CD4-positive, alpha-beta T cell treated with Interleukin-10 for 1 hour (primary cell): Measurements from ENCODE around the gene ZNF81.
"Not testable (repeated sequence)": the region's sequence is repeated elsewhere in the genome, so short reads cannot be mapped to it uniquely, and the experiment has no call there.

Experiments used
- DNase-seq: peaks from one replicate; pipeline ENCODE4 v3.0.0-alpha.2; 2020

ZNF81 gene

DNA sequence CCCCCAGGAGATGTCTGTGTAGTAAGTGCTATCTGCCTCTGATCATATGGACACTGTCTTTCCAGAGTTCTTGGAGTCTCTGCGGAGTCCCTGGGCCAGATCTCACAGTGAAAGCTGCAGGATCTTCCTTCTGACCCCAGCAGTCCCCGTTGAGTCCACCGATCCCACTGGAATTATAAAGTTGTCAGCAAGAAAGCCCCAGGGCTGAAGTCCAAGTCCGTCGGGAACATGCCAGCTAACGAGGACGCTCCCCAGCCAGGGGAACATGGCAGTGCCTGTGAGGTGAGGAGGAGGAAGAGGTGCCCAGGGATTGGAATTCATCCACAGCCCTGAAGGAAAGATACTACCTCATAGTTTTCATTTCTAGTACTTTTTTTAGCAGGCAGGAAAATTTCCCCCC, 9.3 kb downstream of the ZNF81 start:
- DNase-seq = no peak

DNA sequence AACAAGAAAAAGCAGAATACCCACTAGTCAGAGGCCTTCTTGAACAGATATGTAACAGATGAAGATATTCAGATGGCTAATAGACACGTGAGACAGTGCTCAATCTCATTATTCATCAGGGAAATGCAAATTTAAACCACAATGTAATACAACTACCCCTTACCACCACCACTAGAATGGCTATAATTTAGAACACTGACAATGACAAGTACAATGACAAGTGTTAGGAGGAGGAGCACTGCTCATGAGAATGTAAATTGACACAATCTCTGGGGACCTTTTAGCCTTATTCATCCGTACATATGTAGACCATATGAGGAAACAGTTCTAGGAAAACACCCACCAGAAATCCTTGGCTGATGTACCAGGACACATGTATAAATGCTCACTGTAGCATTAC, 13.1 kb downstream of the ZNF81 start:
- DNase-seq = no peak

DNA sequence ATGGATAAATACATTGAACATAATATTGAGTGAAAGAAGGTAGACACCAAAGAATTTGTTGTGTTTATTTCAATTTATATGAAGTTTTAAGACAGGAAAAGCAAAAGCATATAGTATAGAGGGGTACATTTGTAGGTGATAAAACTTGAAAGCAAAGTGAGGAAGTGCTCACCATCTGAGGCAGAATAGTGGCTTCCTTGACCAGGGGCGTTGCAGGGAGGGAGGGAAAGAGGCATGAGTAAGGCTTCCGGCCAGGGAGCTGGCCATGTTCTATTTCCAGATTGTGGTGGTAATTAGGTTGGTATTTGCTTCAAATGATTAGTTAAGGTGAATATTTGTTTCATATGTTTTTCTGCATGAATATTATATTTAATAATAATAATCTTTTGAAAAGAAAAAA, 13.7 kb downstream of the ZNF81 start:
- DNase-seq = not testable (repeated sequence)

DNA sequence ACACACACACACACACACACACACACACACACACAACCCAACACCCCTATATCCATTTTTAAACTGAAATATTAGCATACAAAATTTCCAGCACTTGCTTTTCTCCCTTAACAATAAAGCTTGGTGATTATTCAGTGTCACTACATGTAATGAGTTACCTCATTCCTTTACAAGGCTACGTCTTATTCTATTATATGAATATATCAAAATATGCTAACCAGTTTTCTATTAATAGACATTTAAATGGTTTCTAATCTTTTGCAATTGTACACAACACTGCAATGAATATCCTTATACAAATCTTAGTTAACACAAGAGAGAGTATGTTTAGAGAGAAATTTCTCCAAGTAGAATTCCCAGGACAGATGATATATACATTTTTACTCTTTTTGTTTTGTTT, 14.2 kb downstream of the ZNF81 start:
- no peak for DNase-seq

DNA sequence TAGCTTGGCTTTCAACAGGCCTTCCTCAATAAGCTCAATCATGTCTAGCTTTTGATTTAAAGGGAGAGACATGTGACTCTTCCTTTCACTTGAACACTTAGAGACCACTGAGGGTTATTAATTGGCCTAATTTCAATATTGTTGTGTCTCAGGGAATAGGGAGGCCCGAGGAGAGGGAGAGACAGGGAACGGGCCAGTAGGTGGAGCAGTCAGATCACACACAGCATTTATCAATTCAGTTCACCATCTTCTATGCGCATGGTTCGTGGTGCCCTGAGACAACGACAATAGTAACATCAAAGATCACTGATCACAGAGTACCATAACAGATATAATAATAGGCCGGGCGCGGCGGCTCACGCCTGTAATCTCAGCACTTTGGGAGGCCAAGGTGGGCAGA, 17.8 kb downstream of the ZNF81 start:
- peak; percentile 30 for DNase-seq

DNA sequence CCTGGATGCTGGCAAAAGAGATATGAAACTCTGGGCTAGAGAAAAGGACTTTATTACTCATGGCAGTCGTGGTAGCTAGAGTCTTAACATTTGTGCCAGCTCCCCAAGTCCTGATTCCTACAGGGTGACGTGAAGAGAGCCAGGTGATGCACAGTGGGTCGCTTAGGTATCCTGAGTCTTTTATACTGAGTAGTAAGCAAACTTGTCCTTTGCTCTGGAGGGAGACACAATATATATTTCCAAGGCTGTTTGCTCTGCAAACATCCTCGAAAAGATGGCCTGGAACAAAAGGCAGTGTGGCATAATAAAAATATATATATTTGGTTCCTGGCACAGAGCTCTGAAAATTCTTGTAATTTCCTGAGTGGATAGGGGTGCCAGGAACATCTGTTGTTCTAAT, 23.0 kb downstream of the ZNF81 start:
- DNase-seq = no peak

DNA sequence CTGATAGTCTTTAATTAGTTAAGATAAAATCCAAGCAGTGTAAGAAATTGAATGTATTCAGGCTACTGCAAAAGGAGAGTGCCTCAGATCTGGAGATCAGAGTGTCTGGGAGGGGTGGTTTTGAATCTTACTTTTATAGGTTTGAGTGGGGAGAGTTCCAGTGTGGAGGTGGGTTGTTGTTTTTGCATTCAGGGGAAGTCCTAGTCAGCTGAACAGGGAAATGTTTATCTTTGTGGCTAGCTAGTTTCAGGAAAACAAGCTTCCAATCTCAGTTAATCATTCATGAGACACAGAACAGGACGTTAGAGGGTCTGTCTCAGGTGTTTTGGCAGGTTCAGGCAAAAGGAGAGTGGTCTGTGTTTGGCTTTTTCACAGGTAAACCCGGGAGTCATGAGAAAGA, 26.0 kb downstream of the ZNF81 start:
- DNase-seq = no peak

DNA sequence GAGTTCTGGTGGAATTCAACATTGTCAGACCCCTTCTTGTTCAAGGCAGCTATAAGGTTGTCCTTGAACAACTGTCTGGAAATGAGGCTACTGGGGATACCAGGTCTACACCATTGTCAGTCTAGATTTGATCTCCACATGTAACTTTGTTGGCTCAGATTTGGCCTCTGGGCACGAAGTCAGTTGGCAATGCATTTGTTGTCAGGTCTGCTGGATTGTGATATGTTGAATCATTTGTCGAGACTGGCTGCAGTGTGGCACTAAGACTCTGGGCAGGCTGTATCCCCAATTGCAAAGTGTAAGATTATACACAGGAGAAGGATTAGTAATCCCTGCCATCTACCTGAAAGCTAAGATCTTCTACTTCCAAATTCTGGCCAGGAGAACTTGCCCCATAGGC, 26.5 kb downstream of the ZNF81 start:
- DNase-seq = no peak

DNA sequence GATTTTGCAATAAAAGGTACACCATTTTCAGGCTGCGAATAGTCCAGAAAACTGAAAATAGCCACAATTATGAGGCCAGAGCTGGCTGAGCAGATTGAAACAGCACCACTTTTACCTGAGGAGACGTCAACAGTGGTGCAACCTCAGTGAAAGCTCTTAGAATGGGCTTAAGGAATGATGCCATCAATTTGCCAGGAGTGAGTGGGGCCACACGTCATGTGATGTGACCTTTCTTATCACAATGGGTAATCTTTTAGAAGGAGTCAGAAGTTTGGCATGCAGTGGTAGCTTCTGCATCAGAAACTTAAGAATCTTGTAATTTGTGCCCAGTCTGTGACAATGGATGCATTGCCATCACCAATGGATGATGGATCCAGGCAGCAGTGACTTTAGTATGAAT, 27.6 kb downstream of the ZNF81 start:
- no peak for DNase-seq

DNA sequence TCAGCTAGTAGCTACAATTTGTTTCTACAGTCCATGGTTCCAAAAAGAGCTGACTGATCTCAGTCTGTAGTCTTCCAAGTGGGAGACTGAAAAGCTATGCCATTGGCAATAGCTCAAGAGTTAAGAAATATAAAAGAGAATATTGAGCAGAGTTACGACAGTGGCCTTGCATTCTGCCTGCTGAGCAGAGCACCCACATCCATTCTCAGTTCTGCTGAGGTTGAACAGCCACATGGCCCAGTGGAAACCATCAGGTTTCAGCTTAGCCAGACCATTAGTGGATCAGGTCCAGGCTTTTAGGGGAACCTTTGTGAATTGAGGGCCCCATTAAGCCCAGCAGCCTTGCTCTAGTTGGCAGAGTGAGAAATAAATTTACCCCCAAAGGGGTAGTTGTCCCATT, 28.1 kb downstream of the ZNF81 start:
- no peak for DNase-seq

DNA sequence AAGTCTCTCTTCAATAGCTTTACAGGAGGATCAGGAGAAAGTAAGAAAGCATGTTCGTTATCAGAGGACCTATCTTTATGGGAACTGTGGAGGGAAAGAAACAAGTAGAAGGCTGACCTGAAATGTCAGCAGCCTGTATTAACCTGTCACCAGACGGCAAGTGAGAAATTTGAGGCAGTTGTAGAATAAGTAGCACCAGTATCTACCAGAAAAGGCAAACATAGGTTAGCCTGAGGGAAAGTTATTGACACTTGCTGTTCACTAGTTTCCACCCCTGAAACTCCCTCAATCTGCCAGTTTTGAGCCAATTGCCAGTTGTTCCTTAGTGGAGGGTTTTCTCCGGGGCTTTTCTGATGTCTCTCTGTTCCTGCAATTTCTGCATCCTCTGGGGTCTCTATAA, 36.4 kb downstream of the ZNF81 start:
- DNase-seq = no peak

DNA sequence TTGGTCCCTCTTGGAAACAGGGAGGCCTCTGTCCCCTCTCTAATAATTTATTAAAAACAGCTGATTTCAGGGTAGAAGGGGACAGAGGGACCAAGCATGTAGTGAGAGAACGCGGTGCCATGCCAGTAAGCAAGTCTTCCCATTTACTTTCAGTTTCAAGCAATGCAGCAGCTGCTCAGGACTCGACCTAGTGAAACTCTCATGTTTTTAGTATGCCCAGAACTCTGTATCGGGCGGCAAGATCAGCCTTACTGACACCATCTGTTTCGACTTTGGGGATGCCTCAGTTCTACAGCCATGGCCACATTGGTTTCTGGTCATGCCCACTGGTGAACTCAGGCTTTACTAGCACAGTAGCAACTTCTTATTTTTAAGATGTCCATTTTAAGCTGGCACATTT, 40.6 kb downstream of the ZNF81 start:
- no peak for DNase-seq

DNA sequence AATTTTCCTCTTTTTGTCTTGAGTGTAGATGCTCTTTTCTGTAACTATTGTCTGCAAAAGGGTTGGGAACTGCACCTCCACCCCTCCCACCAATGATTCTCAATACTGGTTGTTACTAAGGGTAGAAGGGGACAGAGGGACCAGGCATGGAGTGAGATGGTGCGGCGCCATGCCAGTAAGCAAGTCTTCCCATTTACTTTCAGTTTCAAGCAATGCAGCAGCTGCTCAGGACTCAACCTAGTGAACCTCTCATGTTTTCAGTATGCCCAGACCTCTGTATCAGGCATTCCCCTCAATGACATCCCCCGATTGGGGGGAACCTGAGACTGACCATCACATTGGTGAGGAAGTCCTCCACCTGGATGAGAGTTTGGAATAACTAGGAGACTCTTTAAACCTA, 41.5 kb downstream of the ZNF81 start:
- DNase-seq = no peak

DNA sequence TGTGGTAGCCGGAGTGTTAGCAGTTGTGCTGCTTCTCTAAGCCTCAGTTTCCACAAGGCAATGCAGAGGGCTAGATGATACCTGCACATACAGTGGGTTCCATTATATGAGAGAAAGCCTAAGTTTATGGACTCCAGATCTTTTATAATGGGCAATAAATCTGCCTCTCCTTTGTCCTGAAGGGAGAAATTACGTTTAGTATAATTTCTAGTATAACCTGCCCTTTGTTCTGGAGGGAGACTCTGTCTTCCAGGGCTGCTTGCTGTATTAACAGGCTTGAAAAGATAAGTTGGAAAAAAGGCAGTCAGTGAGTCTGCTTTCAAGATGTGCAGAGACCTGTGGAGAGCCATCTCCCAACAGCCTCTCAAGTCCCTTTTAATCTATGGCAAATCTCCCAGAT, 42.8 kb downstream of the ZNF81 start:
- DNase-seq = no peak

DNA sequence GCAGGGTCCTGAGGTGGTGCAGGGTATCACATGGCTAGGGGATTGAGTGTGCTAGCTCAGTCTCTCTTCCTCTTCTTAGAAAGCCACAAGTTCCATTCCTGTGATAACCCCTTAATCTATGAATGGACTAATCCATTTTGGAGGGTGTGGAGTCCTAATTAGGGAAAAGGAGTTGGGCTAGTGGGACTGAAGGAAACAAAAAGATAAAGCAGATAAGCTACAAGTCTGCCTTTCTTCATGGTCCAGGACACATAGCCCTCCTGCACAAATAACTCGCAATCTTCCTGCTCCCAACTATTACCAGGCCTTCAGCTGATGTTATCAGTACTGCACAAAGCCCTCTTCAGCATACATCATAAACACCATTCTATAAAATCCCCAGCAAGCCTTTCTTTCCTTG, 44.2 kb downstream of the ZNF81 start:
- no peak for DNase-seq

DNA sequence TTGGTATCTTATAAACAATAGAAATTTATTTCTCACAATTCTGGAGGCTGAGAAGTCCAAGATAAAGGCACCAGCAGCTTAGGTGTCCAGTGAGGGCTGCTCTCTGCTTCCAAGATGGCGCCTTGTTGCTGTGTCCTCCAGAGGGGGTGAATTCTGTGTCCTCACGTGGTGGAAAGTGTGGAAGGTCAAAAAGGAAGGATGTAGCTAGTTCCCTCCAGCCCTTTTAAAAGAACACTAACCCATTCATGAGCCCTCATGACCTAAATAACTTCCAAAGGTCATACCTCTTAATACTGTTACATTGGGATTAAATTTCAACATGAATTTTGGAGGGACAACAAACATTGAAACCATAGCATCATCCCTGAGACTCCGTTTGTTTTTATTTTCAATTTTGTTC, 48.8 kb downstream of the ZNF81 start:
- no peak for DNase-seq

DNA sequence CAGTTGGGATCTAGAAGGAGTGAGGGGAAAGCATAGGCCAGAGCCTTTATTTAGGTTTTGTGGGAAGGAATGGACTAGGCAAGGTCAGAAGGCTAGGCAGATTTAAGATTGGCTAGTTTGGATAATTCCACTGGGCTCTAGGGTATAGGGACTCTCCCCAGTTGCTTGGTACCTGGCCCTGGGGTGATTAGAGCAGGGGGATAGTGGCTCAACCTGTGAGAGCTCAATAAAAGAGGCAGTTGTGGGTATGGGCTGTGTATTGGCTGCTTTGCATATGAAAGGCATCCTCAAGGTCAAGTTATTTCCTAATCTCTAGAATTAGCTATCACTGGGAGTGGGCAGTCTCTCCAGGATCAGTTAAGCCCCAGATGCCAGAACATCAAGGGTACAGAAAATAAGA, 61.3 kb downstream of the ZNF81 start:
- no peak for DNase-seq

DNA sequence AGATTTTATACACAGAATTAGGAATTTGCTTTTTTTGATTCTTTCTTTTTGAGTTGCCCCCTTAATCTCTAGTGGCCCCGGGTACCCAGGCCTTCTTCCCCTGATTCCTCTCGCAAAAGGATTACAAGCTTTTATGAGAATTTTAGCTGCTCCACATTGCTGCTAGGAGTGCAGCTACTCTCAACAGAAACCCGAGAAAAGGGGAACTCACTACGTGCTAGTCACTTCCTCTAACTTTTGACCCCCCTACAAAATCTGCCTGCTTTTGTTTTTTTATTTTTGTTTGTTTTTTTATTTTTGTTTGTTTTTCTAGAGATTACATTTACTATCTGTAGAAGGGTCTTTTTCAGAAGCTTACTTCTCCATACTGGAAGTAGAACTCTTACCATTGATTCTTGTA, 64.1 kb downstream of the ZNF81 start:
- DNase-seq = no peak

DNA sequence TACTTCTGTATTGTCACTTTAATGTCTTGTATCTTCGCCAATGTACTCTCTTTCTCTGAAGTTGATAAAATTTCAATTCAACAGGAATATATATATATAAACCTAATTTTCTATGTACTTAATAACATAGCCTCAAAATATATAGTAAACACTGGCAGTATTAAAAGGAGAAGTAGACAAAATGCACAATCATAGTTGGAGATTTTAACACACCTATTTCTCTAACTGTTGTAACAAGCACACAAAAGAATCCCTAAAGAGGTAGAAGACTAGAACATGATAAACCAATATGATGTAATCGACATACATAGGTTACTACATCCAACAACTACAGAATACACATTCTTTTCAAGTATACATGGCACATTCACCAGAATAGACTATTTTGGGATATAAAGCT, 65.5 kb downstream of the ZNF81 start:
- no peak for DNase-seq

DNA sequence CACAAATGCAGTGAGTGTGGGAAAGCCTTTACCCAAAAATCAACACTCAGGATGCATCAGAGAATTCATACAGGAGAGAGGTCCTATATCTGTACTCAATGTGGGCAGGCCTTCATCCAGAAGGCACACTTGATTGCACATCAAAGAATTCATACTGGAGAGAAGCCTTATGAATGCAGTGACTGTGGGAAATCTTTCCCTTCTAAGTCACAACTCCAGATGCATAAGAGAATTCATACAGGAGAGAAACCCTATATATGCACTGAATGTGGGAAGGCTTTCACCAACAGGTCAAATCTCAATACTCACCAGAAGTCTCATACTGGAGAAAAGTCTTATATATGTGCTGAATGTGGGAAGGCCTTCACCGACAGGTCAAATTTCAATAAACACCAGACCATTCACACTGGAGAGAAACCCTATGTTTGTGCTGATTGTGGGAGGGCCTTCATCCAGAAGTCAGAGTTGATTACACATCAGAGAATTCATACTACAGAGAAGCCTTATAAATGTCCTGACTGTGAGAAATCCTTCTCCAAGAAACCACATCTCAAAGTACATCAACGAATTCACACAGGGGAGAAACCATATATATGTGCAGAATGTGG, 79.3 kb downstream of the ZNF81 start:
- DNase-seq = no peak

DNA sequence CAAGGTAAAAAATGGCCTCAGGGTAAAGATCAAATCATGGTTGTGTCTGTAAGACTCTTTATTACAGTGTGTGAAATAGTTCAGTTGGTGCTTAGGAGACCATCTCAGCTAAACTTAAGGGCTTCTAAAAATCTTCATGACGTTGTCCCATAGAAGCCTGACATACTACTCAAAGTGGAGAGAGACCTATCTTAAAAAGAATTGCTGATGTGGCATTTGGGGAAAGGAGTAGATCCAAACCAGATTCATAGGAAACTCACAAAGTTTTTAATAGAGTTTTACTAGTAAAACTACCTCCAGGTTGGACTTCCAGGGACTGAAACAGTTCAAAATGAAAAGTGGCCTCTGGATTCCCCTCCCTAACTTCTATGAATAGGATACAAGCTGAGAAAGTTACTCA, 81.6 kb downstream of the ZNF81 start:
- no peak for DNase-seq

DNA sequence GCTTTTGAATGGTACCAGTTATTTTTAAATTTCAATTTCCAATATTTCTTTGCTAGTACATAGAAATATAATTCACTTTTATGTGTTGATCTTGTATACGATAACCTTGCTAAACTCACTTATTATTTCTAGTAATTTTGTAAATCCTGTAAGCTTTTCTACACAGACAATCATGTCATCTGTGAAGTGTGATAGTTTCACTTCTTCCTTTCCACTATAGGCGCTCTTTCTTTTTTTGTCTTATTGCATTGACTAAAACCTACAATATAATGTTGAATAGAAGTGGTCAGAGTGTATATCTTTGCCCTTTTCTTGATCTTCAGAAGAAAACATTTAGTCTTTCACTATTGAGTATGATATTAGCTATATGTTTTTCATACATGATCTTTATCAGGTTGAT, 90.5 kb downstream of the ZNF81 start:
- DNase-seq = no peak

DNA sequence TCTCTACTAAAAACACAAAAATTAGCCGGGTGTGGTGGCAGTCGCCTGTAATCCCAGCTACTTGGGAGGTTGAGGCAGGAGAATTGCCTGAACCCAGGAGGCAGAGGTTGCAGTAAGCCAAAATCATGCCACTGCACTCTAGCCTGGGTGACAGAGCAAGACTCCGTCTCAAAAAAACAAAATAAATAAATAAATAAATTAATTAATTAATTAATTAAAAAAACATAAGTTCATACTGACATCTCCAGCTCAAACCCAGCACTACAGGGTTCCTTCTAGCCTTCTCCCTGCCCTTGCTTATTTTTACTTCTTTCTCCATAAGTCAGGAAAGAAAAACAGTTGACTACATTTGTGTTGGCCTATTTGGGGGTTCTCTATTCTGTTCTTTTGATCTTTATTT, 95.3 kb downstream of the ZNF81 start:
- not testable (repeated sequence) for DNase-seq

DNA sequence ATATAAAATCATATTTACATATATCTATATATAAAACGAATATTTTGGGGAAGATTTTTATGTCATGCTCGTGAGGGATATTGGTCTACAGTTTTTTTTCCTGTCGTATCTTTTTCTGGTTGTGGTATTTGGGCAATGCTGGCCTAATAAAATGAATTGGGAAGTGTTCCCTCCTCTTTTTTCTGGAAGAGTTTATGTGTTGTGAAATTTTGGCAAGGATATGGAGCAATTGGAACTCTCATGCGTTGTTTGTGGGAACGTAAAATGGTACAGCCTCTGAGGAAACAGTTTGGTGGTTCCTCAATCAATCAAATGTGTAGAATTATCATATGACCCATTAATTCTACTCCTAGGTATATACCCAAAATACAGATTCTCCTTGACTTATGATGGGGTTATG, 97.2 kb downstream of the ZNF81 start:
- no peak for DNase-seq

DNA sequence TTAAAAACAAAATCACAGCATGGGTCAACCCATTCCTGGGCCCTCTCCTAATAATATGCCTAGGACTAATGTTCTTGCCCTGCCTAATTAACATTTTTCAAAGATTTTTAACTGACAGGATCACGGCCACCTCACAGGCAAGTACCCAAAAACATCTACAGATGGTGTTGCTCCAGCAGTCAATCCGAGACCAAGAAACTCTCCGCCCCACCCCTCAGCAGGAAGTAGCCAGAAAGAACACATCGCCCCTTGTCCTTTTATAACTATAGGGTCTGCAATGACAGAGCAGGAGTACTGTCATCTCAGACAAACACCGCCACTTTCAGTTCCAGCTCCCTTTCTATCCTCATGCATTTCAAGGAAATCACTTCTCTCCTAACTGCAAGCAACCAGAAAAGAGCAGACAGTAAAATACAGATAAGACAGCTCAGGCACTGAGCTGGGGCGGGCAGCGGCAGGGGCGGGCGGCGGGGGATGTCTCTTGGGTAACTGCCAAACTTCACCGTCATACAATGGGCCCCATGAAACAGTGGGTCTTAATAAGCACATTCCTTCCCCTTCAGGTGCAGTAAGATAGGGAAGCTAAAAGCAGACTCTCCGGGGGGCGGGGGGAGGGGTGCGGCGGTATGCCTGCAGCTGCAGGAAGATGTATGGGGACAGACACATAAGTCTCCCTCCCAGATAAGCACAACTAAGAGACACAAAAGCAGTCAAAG, 99.7 kb downstream of the ZNF81 start:
- no peak for DNase-seq
